ENCODE data around the gene CHD2.

The CHD2 gene

DNA sequence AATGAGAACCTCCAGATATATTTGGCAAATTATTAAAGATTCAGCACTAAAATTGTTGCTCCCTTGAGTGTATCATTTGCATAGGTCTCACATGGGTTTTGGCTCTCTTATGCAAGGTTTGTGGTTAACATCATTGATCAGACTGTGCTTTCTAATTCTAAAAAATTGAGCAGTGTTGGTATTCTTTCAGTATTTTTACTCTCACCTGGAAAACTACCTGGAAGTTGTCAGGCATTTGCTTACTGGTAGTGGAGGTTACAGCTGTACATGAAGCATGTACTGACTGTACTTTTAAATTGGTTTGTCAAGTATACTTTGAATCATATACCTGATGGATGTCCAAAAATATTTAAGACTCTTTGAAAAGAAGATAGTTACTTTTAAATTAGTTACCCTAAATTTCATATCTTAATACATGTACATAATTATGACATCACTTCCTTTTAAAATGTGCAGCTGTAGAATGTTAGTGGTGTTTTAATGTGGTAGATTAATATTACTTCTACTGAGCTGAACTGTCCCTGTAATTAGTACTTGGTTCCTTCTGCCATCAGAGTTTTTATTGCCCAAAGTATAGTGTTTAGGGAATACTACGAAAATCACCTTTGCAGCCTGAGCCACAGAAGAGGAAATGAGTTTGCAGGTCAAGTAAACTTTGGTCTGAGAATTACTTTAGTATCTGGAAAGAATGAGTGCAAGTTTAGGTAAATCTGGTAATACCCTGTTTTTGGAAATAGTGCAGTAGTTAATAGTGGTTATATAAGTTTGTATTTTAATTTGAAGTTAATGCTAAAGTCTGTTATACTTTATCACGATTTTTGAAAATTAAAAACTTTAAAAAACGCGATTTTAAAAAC lies 2.8 kb downstream of the CHD2 start:
- DNase-seq (ENCODE audit: low read depth) = no peak
- TF ChIP-seq, protein P1, sequence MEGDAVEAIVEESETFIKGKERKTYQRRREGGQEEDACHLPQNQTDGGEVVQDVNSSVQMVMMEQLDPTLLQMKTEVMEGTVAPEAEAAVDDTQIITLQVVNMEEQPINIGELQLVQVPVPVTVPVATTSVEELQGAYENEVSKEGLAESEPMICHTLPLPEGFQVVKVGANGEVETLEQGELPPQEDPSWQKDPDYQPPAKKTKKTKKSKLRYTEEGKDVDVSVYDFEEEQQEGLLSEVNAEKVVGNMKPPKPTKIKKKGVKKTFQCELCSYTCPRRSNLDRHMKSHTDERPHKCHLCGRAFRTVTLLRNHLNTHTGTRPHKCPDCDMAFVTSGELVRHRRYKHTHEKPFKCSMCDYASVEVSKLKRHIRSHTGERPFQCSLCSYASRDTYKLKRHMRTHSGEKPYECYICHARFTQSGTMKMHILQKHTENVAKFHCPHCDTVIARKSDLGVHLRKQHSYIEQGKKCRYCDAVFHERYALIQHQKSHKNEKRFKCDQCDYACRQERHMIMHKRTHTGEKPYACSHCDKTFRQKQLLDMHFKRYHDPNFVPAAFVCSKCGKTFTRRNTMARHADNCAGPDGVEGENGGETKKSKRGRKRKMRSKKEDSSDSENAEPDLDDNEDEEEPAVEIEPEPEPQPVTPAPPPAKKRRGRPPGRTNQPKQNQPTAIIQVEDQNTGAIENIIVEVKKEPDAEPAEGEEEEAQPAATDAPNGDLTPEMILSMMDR (conservative IDR thresholded peaks at IDR 0.05; ENCODE audit: low read depth, low read length) = no peak
- H3K4me3 ChIP-seq (ENCODE audit: low read depth, low read length) = peak overlapping the region; percentile 66

GRCh38 chr15:92903631-92903965 lies 3.5 kb downstream of the CHD2 start:
- peak overlapping the region; percentile 66 for H3K4me3 ChIP-seq (ENCODE audit: low read depth, low read length)
- TF ChIP-seq, protein P1 (conservative IDR thresholded peaks at IDR 0.05; ENCODE audit: low read depth, low read length) = no peak
- DNase-seq (ENCODE audit: low read depth) = no peak

GRCh38 chr15:92903966-92904721 lies 4.0 kb downstream of the CHD2 start:
- DNase-seq (ENCODE audit: low read depth) = peak; percentile 99
- TF ChIP-seq, protein P1 (conservative IDR thresholded peaks at IDR 0.05; ENCODE audit: low read depth, low read length) = no peak
- peak overlapping the region; percentile 66 for H3K4me3 ChIP-seq (ENCODE audit: low read depth, low read length)

DNA sequence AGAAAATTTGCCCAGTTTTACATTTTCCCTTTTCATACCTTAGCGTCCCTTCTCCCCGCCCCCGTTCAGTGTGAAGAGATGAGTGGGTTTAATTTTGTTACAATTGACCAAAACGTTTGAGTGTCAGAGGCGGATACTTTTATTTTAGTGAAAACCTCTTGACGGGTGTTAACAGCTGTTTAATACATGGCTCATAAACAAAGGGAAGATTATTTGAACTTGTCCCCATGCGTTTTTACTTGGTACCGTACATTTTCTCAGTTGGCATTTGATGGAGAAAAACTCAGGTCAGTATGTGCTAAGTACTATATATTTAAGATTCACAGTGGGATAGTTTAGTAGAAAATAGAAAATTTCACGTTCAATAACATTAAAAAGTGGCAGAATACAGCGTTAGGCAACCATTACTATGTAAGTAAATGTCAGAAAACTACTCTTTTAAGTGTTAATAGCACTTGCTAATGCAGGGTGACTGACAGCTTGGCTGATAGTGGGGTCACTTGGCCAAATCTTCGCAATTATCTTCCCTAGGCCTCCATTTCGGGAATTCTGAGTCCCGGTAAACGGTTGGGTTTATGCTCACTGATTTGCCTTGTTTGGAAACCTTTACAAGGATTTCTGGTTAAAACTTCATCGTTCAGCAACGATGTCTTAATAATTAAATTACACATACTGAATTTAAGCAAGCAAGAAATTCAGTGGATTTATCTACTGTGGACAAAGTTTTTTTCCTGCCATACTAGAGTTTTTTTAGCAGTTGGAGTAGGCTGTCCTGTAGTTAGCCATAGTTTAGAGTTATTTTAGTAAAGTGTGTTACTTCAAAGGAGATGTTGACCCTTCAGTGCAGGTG lies 4.8 kb downstream of the CHD2 start:
- peak overlapping the region; percentile 59 for H3K4me3 ChIP-seq (ENCODE audit: low read depth, low read length)
- DNase-seq (ENCODE audit: low read depth) = no peak
- TF ChIP-seq, protein P1 (conservative IDR thresholded peaks at IDR 0.05; ENCODE audit: low read depth, low read length) = no peak

- TF ChIP-seq, protein P1 (conservative IDR thresholded peaks at IDR 0.05; ENCODE audit: low read depth, low read length) = no peak
- no peak for DNase-seq (ENCODE audit: low read depth)
- H3K4me3 ChIP-seq (ENCODE audit: low read depth, low read length) = no peak overlapping the region
Observed at GRCh38 chr15:92906020-92906419, 5.9 kb downstream of the CHD2 start.

DNA sequence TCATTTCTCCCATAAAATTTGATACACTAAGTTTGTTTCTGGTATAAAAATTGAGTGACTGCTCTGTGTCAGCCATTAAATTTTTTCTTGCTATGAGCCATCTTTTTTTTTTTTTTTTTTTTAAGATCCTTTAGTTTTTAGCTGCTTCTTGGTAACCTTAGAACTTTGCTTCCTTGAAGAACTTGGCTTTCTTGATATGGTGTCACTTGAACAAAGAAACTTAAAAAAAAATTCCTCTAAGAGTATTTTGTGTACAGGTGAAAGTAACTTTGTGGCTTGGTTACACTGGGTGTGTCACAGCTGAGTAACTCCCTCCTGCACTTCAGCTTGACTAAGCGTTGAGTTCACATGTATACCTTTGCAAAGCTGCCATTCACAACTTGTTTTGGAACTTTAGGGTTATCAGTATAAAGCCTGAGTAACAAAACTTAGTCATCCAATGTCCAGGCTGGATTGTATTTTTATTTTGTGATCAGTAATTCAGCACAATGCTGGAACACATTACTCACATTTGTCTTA lies 6.5 kb downstream of the CHD2 start:
- no peak for DNase-seq (ENCODE audit: low read depth)
- peak overlapping the region; percentile 6 for H3K4me3 ChIP-seq (ENCODE audit: low read depth, low read length)

More for the DNA sequence above, 6.5 kb downstream of the CHD2 start:
- TF ChIP-seq, protein P1 (conservative IDR thresholded peaks at IDR 0.05; ENCODE audit: low read depth, low read length) = no peak

Measured in choroid plexus epithelial cell (primary cell).